ENCODE results near the gene REXO2.

DNA sequence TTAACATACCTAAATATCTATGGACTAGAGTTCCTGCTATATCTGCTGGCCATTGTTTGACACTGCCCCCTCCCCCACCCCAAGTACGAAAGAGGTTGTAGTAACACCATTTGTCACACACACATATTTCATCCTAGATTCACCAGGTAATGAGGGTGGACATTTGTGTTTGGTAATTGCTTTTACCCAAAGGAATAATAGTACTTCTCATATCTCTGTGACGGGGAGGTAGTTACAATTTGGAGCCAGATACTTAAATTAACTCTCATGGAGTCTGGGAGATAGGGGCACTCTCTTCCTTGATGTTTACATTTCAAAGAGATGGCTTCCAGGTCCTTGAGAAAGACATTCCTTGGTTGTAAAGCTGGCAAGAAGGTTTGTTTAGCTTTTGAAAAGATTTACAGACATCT, 38.7 kb downstream of the REXO2 start:
- TF ChIP-seq, protein P1, sequence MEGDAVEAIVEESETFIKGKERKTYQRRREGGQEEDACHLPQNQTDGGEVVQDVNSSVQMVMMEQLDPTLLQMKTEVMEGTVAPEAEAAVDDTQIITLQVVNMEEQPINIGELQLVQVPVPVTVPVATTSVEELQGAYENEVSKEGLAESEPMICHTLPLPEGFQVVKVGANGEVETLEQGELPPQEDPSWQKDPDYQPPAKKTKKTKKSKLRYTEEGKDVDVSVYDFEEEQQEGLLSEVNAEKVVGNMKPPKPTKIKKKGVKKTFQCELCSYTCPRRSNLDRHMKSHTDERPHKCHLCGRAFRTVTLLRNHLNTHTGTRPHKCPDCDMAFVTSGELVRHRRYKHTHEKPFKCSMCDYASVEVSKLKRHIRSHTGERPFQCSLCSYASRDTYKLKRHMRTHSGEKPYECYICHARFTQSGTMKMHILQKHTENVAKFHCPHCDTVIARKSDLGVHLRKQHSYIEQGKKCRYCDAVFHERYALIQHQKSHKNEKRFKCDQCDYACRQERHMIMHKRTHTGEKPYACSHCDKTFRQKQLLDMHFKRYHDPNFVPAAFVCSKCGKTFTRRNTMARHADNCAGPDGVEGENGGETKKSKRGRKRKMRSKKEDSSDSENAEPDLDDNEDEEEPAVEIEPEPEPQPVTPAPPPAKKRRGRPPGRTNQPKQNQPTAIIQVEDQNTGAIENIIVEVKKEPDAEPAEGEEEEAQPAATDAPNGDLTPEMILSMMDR (IDR thresholded peaks at IDR 0.05), result no peak
- TF ChIP-seq POLR2A (IDR thresholded peaks at IDR 0.05), result no peak
- no peak for TF ChIP-seq EP300 (IDR thresholded peaks at IDR 0.05)
